IPS DF 6.9 (cell line): Measurements from ENCODE around the gene NRCAM.

ENCODE experiments used
- DNase-seq: peaks from one replicate; pipeline ENCODE4 v3.0.0-alpha.2; 2013; ENCODE audit warnings: low read depth, low spot score
- H3K27ac ChIP-seq: one replicate; pipeline ENCODE4 v1.5.1; 2013; ENCODE audit warnings: low read length, control low read depth
- H3K27me3 ChIP-seq: 2 replicates; pipeline ENCODE4 v1.6.1; 2013; ENCODE audit warnings: mild to moderate bottlenecking, low read length; ENCODE audit not compliant: control insufficient read depth, insufficient read depth
- H3K36me3 ChIP-seq: 2 replicates; pipeline ENCODE4 v1.6.1; 2013; ENCODE audit warnings: low read length; ENCODE audit not compliant: control insufficient read depth, insufficient read depth
- H3K4me1 ChIP-seq: 2 replicates; pipeline ENCODE4 v1.6.1; 2013; ENCODE audit warnings: low read length; ENCODE audit not compliant: control insufficient read depth, insufficient read depth
- H3K4me3 ChIP-seq: 2 replicates; pipeline ENCODE4 v1.5.1; 2013; ENCODE audit warnings: mild to moderate bottlenecking, low read length
- H3K9me3 ChIP-seq: 2 replicates; pipeline ENCODE4 v1.6.1; 2013; ENCODE audit warnings: low read length, inconsistent platforms; ENCODE audit not compliant: control insufficient read depth, insufficient read depth
- WGBS: extraction: QIAGEN DNeasy Blood & Tissue Kit; methylation state at CpG from one replicate; pipeline ENCODE4 v1.1.7; 2013; ENCODE audit warnings: mixed read lengths, missing lambda C conversion rate; ENCODE audit not compliant: insufficient read length, insufficient coverage; 5-methylcytosine and 5-hydroxymethylcytosine counted together

Gene NRCAM

DNA sequence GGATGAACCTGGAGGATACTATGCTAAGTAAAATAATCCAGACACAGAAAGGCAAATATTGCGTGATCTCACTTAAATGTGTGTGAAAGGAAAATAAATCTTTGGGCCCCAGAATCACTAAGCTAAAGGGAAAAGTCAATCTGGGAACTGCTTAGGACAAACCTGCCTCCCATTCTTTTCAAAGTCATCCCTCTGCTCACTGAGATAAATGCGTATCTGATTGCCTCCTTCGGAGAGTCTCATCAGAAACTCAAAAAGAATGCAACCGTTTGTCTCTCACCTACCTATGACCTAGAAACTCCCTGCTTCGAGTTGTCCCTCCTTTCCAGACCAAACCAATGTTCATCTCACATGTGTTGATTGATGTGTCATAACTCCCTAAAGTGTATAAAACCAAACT is 286.0 kb downstream of the NRCAM start:
- no CpG with 5 or more reads among the region's 5 CpGs for WGBS
- H3K36me3 ChIP-seq = no peaks in the 10 kb centered on the region
- H3K9me3 ChIP-seq = no peaks in the 10 kb centered on the region
- H3K27ac ChIP-seq = no peak overlapping the region
- H3K27me3 ChIP-seq = no peaks in the 10 kb centered on the region
- DNase-seq = no peak
- H3K4me1 ChIP-seq = peaks cover 1% of the 10 kb centered on the region; the same call in 1 of the 2 replicates
- no peak overlapping the region for H3K4me3 ChIP-seq

DNA sequence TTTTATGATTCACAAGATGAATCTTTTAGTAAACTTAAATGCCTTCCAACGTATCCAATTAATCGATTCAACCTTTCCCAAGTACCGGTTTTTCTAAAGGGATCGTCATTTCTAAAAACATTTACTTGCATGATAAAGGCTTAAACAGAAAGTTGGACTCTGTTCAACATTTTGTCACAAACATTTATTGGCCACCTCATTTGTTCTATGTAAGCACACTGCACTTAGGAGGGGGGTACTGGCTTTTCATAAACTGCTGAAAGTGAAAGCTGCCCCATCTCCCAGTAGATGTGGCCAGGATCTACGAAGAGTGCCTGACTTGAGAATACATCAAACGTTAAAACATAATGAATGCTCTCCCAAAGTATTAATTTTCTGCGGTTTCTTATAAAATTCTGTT is 288.8 kb downstream of the NRCAM start:
- WGBS = no CpG with 5 or more reads among the region's 7 CpGs
- Histone ChIP-seq H3K27me3 (no peaks in the 10 kb centered on the region), H3K36me3 (no peaks in the 10 kb centered on the region), H3K4me1 (peaks cover 1% of the 10 kb centered on the region; the same call in 1 of the 2 replicates), H3K9me3 (no peaks in the 10 kb centered on the region), H3K4me3 (no peak overlapping the region), H3K27ac (no peak overlapping the region)
- no peak for DNase-seq

GRCh38 chr7:108166687-108167086 is 289.5 kb downstream of the NRCAM start:
- no peaks in the 10 kb centered on the region for H3K36me3 ChIP-seq
- H3K27ac ChIP-seq = no peak overlapping the region
- no CpG with 5 or more reads among the region's 5 CpGs for WGBS
- H3K27me3 ChIP-seq = no peaks in the 10 kb centered on the region
- H3K4me3 ChIP-seq = no peak overlapping the region
- H3K9me3 ChIP-seq = no peaks in the 10 kb centered on the region
- DNase-seq = no peak
- peaks cover 1% of the 10 kb centered on the region; the same call in 1 of the 2 replicates for H3K4me1 ChIP-seq

- Histone ChIP-seq H3K27me3 (no peaks in the 10 kb centered on the region), H3K27ac (no peak overlapping the region), H3K9me3 (no peaks in the 10 kb centered on the region), H3K4me3 (no peak overlapping the region), H3K4me1 (no peaks in the 10 kb centered on the region), H3K36me3 (no peaks in the 10 kb centered on the region)
- no peak for DNase-seq
- no CpG with 5 or more reads among the region's 2 CpGs for WGBS
Measured at GRCh38 chr7:108165723-108166122, 290.5 kb downstream of the NRCAM start.

DNA sequence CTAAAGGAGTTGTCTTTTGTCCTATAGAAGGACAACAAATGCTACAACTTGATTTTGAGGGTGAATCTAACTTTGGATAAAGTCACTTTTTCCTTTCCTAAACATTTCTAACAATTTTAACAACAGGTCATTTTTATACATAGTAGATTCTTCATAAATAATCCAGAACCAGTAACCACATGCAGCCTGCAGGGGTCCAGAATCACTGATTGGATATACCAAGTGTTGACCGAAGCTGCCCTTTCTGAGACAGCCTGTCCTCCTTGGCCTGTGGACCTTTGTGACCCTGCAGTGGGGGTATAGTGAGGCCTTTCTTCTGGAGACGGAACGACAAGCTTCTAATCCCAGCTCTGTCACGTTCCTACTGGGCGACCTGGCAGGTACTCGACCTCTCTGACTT is 291.3 kb downstream of the NRCAM start:
- H3K36me3 ChIP-seq = no peaks in the 10 kb centered on the region
- H3K4me3 ChIP-seq = no peak overlapping the region
- WGBS = no CpG with 5 or more reads among the region's 6 CpGs
- no peaks in the 10 kb centered on the region for H3K9me3 ChIP-seq
- no peak overlapping the region for H3K27ac ChIP-seq
- no peaks in the 10 kb centered on the region for H3K27me3 ChIP-seq
- no peaks in the 10 kb centered on the region for H3K4me1 ChIP-seq
- no peak for DNase-seq

DNA sequence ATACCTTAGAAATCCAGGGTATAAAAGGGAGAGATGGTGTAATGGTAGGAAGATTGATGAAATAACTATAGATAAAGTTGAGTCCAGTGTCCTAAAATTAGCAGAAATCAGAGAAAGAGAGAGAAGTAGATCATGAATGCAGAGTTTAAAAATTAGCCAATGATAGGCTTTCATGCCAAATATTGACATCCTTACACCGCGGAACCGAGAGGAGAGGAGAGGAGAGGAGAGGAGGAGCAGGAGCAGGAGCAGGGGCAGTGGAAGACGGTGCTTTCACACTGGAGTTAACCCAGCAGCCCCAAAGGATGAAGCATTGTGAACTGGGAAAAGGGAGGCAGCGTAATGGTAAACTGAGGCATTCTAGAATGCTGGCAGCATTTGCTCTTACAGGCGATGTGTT is 291.9 kb downstream of the NRCAM start:
- no CpG with 5 or more reads among the region's 6 CpGs for WGBS
- H3K27me3 ChIP-seq = no peaks in the 10 kb centered on the region
- DNase-seq = no peak

GRCh38 chr7:108158776-108159175 is 297.5 kb downstream of the NRCAM start:
- no peaks in the 10 kb centered on the region for H3K27me3 ChIP-seq
- no peaks in the 10 kb centered on the region for H3K36me3 ChIP-seq
- no peak overlapping the region for H3K27ac ChIP-seq
- H3K4me1 ChIP-seq = no peaks in the 10 kb centered on the region; the same call in 1 of the 2 replicates
- no peak overlapping the region for H3K4me3 ChIP-seq
- no peak for DNase-seq
- no peaks in the 10 kb centered on the region for H3K9me3 ChIP-seq
- WGBS = no CpG with 5 or more reads among the region's 1 CpG

More for the DNA sequence above, 291.9 kb downstream of the NRCAM start:
- no peak overlapping the region for H3K27ac ChIP-seq
- H3K36me3 ChIP-seq = no peaks in the 10 kb centered on the region
- no peak overlapping the region for H3K4me3 ChIP-seq
- H3K9me3 ChIP-seq = no peaks in the 10 kb centered on the region
- H3K4me1 ChIP-seq = no peaks in the 10 kb centered on the region

- no peaks in the 10 kb centered on the region for H3K36me3 ChIP-seq
- no CpG with 5 or more reads among the region's 4 CpGs for WGBS
- no peaks in the 10 kb centered on the region; the same call in 1 of the 2 replicates for H3K4me1 ChIP-seq
- no peak overlapping the region for H3K27ac ChIP-seq
- H3K4me3 ChIP-seq = no peak overlapping the region
- H3K27me3 ChIP-seq = no peaks in the 10 kb centered on the region
- DNase-seq = no peak
- H3K9me3 ChIP-seq = no peaks in the 10 kb centered on the region
Measured at GRCh38 chr7:108157606-108158335, 298.5 kb downstream of the NRCAM start.

GRCh38 chr7:108156897-108157605 is 299.2 kb downstream of the NRCAM start:
- no peak overlapping the region for H3K4me3 ChIP-seq
- H3K36me3 ChIP-seq = no peaks in the 10 kb centered on the region
- H3K27me3 ChIP-seq = no peaks in the 10 kb centered on the region
- DNase-seq = no peak
- H3K27ac ChIP-seq = no peak overlapping the region
- no peaks in the 10 kb centered on the region for H3K9me3 ChIP-seq
- no CpG with 5 or more reads among the region's 3 CpGs for WGBS
- H3K4me1 ChIP-seq = no peaks in the 10 kb centered on the region; the same call in 1 of the 2 replicates

DNA sequence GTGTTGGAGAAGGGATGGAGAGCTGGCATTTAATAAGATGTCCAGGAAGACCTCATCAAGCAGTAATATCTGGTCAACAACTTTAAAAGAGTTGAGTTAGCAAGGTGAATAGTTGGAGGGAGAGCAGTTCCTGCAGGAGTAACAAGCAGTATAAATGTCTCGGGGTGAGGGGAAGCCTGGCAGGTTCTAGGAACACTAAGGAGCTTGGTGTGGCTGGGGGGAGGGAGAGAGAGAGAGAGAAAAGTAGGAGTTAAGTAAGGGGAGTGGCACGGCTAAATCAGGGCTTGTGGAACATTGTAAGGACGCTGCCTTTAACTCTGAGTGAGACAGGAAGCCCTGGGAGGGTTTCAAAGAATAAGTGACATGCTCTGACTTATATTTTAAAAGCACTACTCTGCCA is 304.0 kb downstream of the NRCAM start:
- DNase-seq = no peak
- H3K9me3 ChIP-seq = no peaks in the 10 kb centered on the region
- no CpG with 5 or more reads among the region's 3 CpGs for WGBS
- H3K36me3 ChIP-seq = no peaks in the 10 kb centered on the region
- H3K27ac ChIP-seq = no peak overlapping the region
- H3K4me1 ChIP-seq = no peaks in the 10 kb centered on the region
- no peaks in the 10 kb centered on the region for H3K27me3 ChIP-seq
- no peak overlapping the region for H3K4me3 ChIP-seq
